Measurements from ENCODE around the gene RTP5.

The RTP5 gene

DNA sequence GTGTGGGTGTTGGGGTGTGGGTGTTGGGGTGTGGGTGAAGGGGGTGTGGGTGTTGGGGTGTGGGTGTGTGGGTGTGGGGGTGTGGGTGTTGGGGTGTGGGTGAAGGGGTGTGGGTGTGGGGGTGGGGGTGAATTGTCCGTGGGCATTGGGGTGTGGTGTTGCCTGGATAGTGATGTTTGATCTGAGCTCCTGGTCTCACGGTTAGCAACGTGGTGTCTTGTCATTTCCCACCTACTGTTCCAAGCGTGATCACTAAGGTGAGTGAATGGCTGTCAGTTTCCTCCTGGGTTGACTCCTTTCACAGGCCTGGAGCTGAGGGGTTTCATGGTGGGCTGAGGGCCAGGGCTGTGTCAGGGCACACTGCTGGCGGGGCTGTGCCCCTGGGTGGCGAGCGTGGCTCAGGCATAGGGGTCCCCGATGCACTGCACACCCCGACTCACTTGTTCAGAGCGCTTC, 27.2 kb downstream of the RTP5 start:
- H3F3A ChIP-seq (ENCODE audit: insufficient read depth) = no peaks in the 10 kb centered on the region
- H3K79me2 ChIP-seq (ENCODE audit: insufficient read depth, low read length) = no peaks in the 10 kb centered on the region
- H2AFZ ChIP-seq (ENCODE audit: low read depth, low read length, severe bottlenecking) = no peak overlapping the region
- H3K9ac ChIP-seq (ENCODE audit: low read length) = no peak overlapping the region
- no peaks in the 10 kb centered on the region for H3K9me3 ChIP-seq (ENCODE audit: insufficient read depth, low read length)
- no peaks in the 10 kb centered on the region for H3K36me3 ChIP-seq (ENCODE audit: low read length)
- H3K27me3 ChIP-seq (ENCODE audit: low read length) = no peaks in the 10 kb centered on the region
- H3K4me3 ChIP-seq (ENCODE audit: insufficient read depth, low read length, poor library complexity, severe bottlenecking) = no peak overlapping the region
- no peak overlapping the region for H3K4me2 ChIP-seq (ENCODE audit: low read depth, low read length, poor library complexity, severe bottlenecking)
- H3K27ac ChIP-seq (ENCODE audit: low read depth, low read length) = no peak overlapping the region
- H4K20me1 ChIP-seq (ENCODE audit: low read depth, low read length) = no peaks in the 10 kb centered on the region
- no peak for TF ChIP-seq EZH2phosphoT487 (conservative IDR thresholded peaks at IDR 0.05; ENCODE audit: low read length)
- TF ChIP-seq, protein P1, sequence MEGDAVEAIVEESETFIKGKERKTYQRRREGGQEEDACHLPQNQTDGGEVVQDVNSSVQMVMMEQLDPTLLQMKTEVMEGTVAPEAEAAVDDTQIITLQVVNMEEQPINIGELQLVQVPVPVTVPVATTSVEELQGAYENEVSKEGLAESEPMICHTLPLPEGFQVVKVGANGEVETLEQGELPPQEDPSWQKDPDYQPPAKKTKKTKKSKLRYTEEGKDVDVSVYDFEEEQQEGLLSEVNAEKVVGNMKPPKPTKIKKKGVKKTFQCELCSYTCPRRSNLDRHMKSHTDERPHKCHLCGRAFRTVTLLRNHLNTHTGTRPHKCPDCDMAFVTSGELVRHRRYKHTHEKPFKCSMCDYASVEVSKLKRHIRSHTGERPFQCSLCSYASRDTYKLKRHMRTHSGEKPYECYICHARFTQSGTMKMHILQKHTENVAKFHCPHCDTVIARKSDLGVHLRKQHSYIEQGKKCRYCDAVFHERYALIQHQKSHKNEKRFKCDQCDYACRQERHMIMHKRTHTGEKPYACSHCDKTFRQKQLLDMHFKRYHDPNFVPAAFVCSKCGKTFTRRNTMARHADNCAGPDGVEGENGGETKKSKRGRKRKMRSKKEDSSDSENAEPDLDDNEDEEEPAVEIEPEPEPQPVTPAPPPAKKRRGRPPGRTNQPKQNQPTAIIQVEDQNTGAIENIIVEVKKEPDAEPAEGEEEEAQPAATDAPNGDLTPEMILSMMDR (IDR thresholded peaks at IDR 0.05; ENCODE audit: insufficient read depth, low read length, poor library complexity, severe bottlenecking) = no peak
- H3K9me2 ChIP-seq (replicated peaks; ENCODE audit: insufficient read depth, low read length) = no peaks in the 10 kb centered on the region

DNA sequence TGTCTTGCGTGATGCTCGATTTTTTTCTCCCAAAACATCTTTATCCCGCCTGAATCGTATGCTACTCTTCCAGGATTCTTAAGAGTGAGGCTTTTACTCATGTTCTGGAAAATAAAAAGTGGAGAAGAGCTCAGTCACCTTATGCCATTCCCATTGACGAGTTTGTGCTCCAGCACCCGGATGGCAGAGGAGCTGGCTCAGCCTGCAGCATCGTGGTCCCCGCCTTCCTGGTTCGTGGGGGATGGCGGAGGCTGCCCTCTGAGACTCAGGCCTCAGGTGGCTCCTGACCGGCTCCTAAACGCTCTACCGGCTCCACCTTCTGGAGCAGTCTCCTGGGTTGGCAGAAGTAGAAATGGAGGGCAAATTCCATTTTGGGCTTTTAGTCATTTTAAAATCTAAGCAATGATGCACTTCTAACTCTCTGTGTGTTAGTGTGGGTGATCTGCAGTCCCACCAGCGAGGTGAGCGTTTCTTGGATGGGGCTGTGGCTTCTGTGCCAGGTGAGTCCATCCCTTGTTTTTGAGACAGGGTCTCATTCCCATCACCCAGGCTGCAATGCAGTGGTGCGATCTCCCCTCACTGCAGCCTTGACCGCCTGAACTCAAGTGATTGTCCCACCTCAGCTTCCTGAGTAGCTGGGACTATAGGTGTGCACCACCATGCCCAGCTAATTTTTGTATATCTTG, 27.8 kb downstream of the RTP5 start:
- Histone ChIP-seq H3K36me3 (ENCODE audit: low read length) (no peaks in the 10 kb centered on the region), H3K79me2 (ENCODE audit: insufficient read depth, low read length) (no peaks in the 10 kb centered on the region), H3K27me3 (ENCODE audit: low read length) (no peaks in the 10 kb centered on the region), H3K27ac (ENCODE audit: low read depth, low read length) (no peak overlapping the region), H3K9me2 (replicated peaks; ENCODE audit: insufficient read depth, low read length) (no peaks in the 10 kb centered on the region), H3K4me2 (ENCODE audit: low read depth, low read length, poor library complexity, severe bottlenecking) (no peak overlapping the region), H3K9me3 (ENCODE audit: insufficient read depth, low read length) (no peaks in the 10 kb centered on the region), H3K4me3 (ENCODE audit: insufficient read depth, low read length, poor library complexity, severe bottlenecking) (no peak overlapping the region), H3K9ac (ENCODE audit: low read length) (no peak overlapping the region), H2AFZ (ENCODE audit: low read depth, low read length, severe bottlenecking) (no peak overlapping the region), H3F3A (ENCODE audit: insufficient read depth) (no peaks in the 10 kb centered on the region), H4K20me1 (ENCODE audit: low read depth, low read length) (no peaks in the 10 kb centered on the region)
- TF ChIP-seq EZH2phosphoT487 (conservative IDR thresholded peaks at IDR 0.05; ENCODE audit: low read length) = no peak
- TF ChIP-seq, protein P1 (IDR thresholded peaks at IDR 0.05; ENCODE audit: insufficient read depth, low read length, poor library complexity, severe bottlenecking) = no peak

DNA sequence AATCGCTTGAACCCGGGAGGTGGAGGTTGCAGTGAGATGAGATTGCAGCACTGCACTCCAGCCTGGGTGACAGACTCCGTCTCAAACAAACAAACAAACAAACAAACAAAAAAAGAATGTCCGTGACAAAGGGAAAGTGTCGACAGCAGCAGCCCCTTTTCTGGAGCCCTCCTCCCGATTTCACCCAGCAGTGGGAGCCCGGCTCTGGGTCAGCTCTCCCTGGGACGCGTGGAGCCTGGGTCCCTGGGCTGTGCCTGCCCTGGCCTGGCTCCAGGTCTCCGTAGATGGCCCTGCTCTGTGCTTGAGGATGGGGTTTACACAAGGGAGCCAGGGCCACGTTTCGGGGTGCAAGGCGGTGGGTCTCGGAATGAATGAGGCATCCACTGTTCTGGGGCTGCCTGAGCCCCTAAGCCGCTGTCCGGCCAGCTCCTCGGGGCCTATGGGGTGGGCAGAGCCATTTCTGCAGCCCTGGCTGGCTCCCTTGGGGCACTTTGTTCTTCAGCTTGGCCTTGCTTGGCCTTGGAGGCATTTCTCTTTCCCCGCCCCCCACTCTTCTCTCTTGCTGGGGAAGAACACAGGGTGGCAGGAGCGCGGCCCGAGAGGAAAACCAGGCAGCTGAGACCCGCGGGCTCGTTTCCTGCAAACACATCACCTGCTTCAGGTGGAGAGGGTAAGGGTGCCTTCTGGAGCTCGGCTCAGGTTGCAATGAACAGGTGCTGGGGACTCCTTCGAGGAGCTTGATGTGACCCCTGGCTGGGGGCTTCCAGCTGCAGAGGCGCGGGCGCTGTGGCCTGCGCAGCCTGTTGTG, 29.1 kb downstream of the RTP5 start:
- Histone ChIP-seq H3K4me3 (ENCODE audit: insufficient read depth, low read length, poor library complexity, severe bottlenecking) (no peak overlapping the region), H3K27me3 (ENCODE audit: low read length) (no peaks in the 10 kb centered on the region), H4K20me1 (ENCODE audit: low read depth, low read length) (no peaks in the 10 kb centered on the region), H3K9ac (ENCODE audit: low read length) (no peak overlapping the region), H3K4me2 (ENCODE audit: low read depth, low read length, poor library complexity, severe bottlenecking) (no peak overlapping the region), H3K9me3 (ENCODE audit: insufficient read depth, low read length) (no peaks in the 10 kb centered on the region), H3K9me2 (replicated peaks; ENCODE audit: insufficient read depth, low read length) (no peaks in the 10 kb centered on the region), H3K27ac (ENCODE audit: low read depth, low read length) (no peak overlapping the region), H2AFZ (ENCODE audit: low read depth, low read length, severe bottlenecking) (no peak overlapping the region), H3K79me2 (ENCODE audit: insufficient read depth, low read length) (no peaks in the 10 kb centered on the region), H3K36me3 (ENCODE audit: low read length) (no peaks in the 10 kb centered on the region), H3F3A (ENCODE audit: insufficient read depth) (no peaks in the 10 kb centered on the region)
- TF ChIP-seq, protein P1 (IDR thresholded peaks at IDR 0.05; ENCODE audit: insufficient read depth, low read length, poor library complexity, severe bottlenecking) = no peak
- TF ChIP-seq EZH2phosphoT487 (conservative IDR thresholded peaks at IDR 0.05; ENCODE audit: low read length) = no peak
